Ovary (tissue), 3 donors: ENCODE data around the gene ZSCAN5A.

Experiments used
- EP300 ChIP-seq: sonication (generic); formaldehyde crosslinking; IDR thresholded peaks from one replicate; pipeline ENCODE4 v1.6.1; 2017; ENCODE audit warnings: antibody characterized with exemption
- POLR2A ChIP-seq: fragments of 450-650 bp; IDR thresholded peaks from one replicate; pipeline ENCODE4 v1.6.1; 2017; ENCODE audit warnings: antibody characterized with exemption, mild to moderate bottlenecking, moderate library complexity
- TF ChIP-seq, protein P1 (sequence below), 3 donors: fragments of 450-650 bp in 2 of 3; fragments of 200-600 bp in 1 of 3; IDR thresholded peaks; one replicate each; pipeline versions ENCODE4 v1.5.1 to v1.8.0; 2016 to 2022; ENCODE audit warnings: antibody characterized with exemption in 3 of 3, mild to moderate bottlenecking in 1 of 3
- donor health status: DM: no; HTN: no; CAD: no.

DNA sequence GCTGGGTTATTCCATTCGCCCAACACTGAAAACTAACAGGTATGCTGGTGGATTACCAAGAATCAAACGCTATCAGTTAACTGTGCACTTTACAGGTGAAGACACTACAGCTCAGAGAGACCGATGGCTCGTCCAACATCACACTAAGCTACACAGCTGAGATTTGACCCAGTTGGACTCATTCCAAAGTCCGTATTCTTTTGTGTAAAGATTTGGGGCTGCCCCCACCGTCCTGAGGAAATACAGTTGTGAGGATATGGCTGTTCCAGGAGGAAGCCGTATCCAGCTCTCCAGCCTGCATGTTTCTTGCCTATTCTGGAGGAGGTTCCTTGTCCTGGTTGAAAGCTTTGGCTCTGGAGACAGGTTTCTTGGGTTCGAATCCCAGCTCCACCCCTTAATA lies 4.2 kb downstream of the ZSCAN5A start:
- no peak for TF ChIP-seq EP300
- no peak for TF ChIP-seq POLR2A
- TF ChIP-seq, protein P1, sequence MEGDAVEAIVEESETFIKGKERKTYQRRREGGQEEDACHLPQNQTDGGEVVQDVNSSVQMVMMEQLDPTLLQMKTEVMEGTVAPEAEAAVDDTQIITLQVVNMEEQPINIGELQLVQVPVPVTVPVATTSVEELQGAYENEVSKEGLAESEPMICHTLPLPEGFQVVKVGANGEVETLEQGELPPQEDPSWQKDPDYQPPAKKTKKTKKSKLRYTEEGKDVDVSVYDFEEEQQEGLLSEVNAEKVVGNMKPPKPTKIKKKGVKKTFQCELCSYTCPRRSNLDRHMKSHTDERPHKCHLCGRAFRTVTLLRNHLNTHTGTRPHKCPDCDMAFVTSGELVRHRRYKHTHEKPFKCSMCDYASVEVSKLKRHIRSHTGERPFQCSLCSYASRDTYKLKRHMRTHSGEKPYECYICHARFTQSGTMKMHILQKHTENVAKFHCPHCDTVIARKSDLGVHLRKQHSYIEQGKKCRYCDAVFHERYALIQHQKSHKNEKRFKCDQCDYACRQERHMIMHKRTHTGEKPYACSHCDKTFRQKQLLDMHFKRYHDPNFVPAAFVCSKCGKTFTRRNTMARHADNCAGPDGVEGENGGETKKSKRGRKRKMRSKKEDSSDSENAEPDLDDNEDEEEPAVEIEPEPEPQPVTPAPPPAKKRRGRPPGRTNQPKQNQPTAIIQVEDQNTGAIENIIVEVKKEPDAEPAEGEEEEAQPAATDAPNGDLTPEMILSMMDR (IDR thresholded peaks at IDR 0.05) = no peak
